GM18526 (cell line): ENCODE measurements around the gene DNAJB13.

Experiments
- POLR2A ChIP-seq: IDR thresholded peaks from 3 replicates; pipeline ENCODE4 v1.6.1; 2011; ENCODE audit not compliant: insufficient read length; ENCODE audit errors: extremely low read depth

Gene DNAJB13

GRCh38 chr11:73969991-73970800 is 19.4 kb downstream of the DNAJB13 start:
- TF ChIP-seq POLR2A: peak; percentile 15

GRCh38 chr11:73971175-73971719 is 20.4 kb downstream of the DNAJB13 start:
- TF ChIP-seq POLR2A: peak; percentile 6

DNA sequence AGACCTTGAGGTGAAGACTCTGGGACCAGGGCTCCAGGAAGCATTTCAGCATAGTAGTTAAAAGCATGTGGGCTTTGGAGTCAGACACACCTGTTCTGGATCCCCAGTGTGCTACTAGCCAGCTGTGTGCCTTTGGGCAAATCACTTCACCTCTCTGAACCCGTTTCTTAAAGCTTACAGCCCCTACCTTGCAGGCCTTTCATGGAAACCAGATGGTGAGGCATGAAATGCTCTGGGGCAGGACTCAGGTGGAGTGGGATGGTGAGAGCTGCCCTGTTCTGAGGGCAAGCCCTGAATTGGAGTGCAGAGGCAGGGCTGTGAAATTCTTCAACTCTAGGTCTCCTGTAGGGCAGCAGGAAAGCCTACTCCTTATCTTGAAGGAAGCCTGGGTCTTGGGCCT is 21.4 kb downstream of the DNAJB13 start:
- TF ChIP-seq POLR2A: no peak

DNA sequence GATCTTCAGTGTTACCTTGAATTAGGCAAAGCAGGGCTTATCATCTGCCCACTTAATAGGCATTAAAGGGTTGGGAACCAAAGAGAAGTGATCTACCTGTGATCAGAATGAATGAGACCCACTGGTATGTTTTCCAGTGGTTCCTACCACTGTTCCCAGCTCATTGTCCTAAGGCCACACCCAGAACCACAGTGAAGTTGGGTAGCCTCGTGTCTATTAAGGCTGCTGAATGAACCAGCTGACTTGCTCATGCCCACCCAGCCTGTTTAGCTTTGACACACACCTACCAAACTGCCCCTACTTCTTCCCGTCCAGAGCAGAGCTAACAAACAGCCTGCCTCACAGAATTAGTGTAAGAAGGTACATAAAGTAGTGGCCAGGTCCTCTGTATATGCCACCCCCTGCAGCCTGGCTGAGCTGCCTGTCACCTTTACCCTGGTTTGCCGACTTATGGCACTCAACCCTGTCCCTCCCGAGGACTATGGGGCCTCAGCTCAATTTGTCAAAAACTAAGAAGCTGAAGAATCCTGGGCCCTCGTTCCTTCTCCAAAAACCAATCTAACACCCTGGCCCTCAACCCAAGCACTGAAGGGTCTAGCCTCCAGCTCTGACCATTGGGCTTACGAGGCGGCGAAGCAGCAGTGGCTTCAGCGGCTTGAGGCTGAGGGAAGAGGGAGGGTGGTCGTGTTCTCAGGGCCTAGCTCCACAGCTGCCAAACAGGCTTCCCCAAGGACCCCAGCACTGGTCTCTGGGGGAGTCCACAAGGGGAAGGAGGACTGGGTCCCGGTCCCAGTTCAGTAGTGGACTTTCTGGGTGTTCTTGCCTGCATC is 22.0 kb downstream of the DNAJB13 start:
- TF ChIP-seq POLR2A: no peak

DNA sequence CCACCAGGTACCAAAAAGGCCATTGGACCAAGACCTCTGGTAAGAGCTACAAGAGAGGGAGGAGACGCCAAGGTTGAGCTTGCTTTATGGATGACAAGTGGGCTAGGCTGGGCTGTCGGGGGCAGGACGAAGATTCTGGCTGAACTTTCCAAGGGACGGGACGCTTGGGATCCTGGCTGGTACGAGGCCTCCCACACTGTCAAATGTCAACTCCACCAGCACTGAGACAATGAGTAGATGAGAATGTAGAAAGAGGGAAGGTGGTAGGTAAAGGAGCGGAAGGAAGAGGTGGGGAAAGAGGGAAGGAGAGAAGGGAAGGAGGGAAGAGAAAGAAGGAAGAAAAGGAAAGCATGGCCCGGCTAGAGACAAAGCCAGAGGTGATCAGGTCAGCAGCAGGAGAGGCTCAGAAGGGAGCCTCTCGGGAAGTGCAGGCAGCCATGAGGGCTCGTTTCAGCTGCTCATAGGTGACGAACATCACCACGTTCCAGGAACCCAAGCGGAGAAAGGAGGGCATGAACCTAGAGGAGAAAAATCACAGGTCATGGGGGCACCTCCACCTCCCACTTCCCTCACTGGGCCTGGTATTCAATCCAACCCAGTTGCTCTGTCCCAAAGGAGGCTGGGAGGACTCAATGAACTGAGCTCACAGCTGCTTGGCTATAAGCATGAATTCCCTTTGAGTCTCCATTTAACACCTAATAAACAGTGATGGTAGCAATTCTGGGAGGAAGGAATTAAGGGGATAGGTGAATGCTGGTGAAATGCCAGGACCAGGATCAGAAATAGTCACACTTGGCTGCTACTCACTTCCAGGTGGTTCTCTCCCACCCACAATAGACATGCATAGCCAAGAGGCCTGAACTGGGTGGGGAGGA is 24.0 kb downstream of the DNAJB13 start:
- TF ChIP-seq POLR2A: no peak

GRCh38 chr11:73975479-73975757 is 24.6 kb downstream of the DNAJB13 start:
- TF ChIP-seq POLR2A: no peak

DNA sequence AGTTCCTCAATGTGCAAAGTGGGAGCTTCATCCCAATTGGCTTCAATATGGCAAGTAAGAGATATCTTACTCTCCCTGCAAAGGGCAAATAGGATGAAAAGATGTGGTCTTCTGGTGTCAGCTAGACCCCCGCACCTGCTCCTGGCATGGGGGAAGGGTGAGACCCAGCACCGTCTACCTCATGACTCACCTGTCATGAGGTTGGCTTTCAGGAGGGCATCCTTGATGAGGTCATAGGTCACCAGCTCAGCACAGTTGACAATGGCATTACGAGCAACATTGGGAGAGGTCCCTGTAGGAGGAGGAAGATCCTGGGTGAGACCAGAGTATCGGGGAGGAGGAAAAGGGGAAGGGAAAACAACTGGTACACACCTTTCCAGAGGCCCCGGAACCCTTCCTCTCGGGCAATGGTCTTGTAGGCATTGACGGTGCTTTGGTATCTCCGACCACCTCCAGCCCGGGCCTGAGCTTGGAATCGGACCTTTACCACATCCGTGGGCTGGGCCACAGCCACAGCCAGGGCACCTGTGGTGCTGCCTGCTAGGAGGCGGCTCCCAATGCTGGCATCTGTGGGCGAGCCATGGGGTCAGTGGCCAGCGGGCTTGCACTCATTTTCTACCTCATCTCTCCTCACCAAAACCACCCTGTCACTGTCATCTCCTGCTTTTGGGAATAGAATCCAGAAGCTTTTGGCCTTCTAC is 25.8 kb downstream of the DNAJB13 start:
- no peak for TF ChIP-seq POLR2A

DNA sequence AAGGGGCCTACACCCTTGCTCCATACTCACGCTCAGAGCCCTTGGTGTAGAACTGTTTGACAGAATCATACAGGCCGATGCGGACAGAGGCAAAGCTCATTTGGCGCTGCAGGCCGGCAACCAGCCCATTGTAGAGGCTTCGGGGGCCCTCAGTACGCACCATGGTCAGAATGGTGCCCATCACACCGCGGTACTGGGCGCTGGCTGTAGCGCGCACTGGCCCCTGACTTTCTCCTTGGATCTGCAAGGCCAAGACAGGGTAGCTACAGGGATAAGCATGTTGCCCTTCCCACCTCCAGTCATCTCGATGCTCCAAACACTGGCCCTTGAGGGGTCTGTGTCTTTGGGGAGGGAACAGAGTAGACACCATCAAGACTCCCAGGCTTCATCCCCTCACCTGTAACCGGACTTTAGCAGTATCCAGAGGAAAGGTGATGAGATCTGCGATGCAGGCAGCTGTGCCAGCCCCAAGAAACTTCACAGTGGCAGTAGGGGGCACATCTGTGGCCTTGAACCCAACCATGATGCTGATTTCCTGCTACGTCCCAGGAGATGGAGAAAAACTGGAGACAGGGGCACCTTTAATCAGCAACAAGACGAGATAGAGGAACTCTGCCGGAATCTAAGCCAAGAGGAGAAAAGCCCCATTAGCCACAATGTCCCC is 27.2 kb downstream of the DNAJB13 start:
- TF ChIP-seq POLR2A: no peak

- no peak for TF ChIP-seq POLR2A
Observed at GRCh38 chr11:73978576-73979086, 27.8 kb downstream of the DNAJB13 start.

DNA sequence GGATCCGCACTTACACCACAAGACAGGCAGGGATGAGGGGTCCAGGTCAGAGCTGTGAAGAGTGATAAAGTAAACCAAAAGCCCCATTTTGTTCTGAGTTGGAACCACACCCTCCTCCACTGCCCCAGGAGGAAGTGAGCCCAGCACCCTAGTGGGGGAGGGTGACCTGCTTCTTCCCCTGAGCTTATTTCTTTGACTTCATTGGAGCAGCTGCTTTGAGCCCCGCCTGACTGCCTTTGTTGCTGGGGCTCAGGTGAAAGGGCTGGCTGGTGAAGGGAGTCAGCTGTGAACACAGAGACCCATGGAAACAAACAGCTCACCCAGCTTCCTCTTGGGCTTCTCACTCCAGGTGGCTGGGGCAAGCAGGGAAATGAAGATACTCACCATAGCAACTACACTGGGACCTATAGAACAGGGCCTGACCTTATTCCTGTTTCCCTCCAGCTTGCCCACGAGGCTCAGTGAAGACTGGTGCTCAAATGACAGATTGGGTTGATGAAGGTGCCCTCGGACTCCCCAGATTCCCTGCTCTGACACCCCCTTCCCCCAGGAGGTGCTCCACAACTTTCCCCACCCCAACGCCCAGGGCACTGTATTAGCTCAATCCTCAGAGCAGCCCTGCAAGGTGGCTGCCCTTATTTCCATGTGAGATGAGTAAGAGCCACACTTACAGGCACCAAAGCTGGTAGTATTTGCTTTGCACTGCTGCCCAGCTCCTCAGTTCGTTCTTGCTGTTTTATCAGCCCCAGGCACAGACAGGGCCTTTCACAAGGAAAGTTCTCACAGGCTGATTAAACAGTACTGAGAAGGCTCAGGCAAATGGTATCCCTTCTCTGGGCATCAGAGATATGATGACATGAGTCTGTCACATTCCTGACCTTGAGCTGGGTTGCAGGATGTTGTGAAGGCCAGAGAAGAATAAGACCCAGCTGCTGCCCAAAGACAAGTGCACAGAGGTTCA is 29.5 kb downstream of the DNAJB13 start:
- peak; percentile 25 for TF ChIP-seq POLR2A

- no peak for TF ChIP-seq POLR2A
Observed at GRCh38 chr11:73981051-73981805, 30.4 kb downstream of the DNAJB13 start.

- peak; percentile 92 for TF ChIP-seq POLR2A
Observed at GRCh38 chr11:73982595-73982989, 31.8 kb downstream of the DNAJB13 start, which contains the start of gene UCP2. Gene UCP2 (minus strand): TSS chr11:73982843. CDS start chr11:73978378, 4,465 bp downstream.
